Measurements from ENCODE around the gene SCLY. TPM values are rescaled to one million over a fixed set of nuclear protein-coding genes. Genes with fewer than 3 reads are reported as not detected.

The SCLY gene
- total RNA-seq, 2 donors from 2014 or later = 10.2 to 36.9 TPM

DNA sequence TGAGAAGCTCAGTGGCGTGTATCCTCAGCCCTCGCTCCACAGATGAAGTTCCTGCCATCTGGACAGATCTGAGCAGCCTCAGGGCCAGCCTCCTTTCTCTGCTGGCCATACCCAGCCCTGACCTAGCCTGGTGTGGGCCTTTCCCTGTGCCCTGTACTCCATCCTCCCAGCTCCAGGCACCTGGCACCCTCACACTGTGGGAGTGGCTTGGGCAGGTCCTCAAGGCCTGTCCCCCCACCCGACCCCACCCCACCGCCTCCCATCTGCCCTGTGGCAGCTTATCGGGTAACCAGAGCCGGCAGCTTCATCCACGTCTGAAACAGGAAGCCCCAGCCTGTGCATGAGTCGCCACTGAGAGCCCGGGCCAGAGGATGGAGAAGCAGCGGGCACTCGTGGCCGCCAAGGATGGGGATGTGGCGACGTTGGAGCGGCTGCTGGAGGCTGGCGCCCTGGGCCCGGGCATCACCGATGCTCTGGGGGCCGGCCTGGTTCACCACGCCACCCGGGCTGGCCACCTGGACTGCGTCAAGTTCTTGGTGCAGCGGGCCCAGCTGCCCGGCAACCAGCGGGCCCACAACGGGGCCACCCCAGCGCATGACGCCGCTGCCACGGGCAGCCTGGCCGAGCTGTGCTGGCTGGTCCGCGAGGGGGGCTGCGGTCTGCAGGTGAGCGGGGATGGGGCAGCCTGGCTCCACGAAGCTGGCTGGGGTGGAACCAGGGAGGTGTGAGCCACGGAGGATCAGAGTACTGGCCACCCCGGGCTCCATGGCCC lies 39.4 kb downstream of the SCLY start, which contains the start of gene ESPNL:
Gene ESPNL (plus strand): TSS at position 292 of the 772 bp plus-strand sequence. CDS start 80 bp downstream, at position 372.
- Histone ChIP-seq H3K4me1 (no peaks in the 10 kb centered on the region), H3K4me3 (no peak within 1 kb of the TSS), H3K27me3 (no peaks in the 10 kb centered on the region), H3K27ac (no peak within 1 kb of the TSS), H3K9ac (ENCODE audit: low read depth in 2 of 2, low read length in 2 of 2) (no peak within 1 kb of the TSS), H3K9me3 (no peaks in the 10 kb centered on the region), H3K36me3 (no peaks in the 10 kb centered on the region)
- TF ChIP-seq, protein P1, sequence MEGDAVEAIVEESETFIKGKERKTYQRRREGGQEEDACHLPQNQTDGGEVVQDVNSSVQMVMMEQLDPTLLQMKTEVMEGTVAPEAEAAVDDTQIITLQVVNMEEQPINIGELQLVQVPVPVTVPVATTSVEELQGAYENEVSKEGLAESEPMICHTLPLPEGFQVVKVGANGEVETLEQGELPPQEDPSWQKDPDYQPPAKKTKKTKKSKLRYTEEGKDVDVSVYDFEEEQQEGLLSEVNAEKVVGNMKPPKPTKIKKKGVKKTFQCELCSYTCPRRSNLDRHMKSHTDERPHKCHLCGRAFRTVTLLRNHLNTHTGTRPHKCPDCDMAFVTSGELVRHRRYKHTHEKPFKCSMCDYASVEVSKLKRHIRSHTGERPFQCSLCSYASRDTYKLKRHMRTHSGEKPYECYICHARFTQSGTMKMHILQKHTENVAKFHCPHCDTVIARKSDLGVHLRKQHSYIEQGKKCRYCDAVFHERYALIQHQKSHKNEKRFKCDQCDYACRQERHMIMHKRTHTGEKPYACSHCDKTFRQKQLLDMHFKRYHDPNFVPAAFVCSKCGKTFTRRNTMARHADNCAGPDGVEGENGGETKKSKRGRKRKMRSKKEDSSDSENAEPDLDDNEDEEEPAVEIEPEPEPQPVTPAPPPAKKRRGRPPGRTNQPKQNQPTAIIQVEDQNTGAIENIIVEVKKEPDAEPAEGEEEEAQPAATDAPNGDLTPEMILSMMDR (IDR thresholded peaks at IDR 0.05) = no peak
- intact Hi-C loops (cut with DNase I) = no loop called here
- no peak for DNase-seq

GRCh38 chr2:238100821-238101771 lies 40.3 kb downstream of the SCLY start:
- intact Hi-C loops (cut with DNase I) = no loop called here
- H3K9me3 ChIP-seq = no peaks in the 10 kb centered on the region
- DNase-seq = no peak

GRCh38 chr2:238101891-238102841 lies 41.4 kb downstream of the SCLY start:
- peaks cover 7% of the 10 kb centered on the region for H3K4me1 ChIP-seq
- H3K9ac ChIP-seq (ENCODE audit: low read depth in 2 of 2, low read length in 2 of 2) = no peak overlapping the region
- TF ChIP-seq, protein P1 (IDR thresholded peaks at IDR 0.05) = no peak
- intact Hi-C loops (cut with DNase I) = no loop called here
- no peak overlapping the region for H3K27ac ChIP-seq
- no peak overlapping the region for H3K4me3 ChIP-seq
- DNase-seq = no peak
- H3K27me3 ChIP-seq = no peaks in the 10 kb centered on the region
- no peaks in the 10 kb centered on the region for H3K9me3 ChIP-seq
- H3K36me3 ChIP-seq = no peaks in the 10 kb centered on the region

More at GRCh38 chr2:238100821-238101771, 40.3 kb downstream of the SCLY start:
- Histone ChIP-seq H3K36me3 (no peaks in the 10 kb centered on the region), H3K4me3 (no peak overlapping the region), H3K4me1 (no peaks in the 10 kb centered on the region), H3K9ac (ENCODE audit: low read depth in 2 of 2, low read length in 2 of 2) (no peak overlapping the region), H3K27me3 (no peaks in the 10 kb centered on the region), H3K27ac (no peak overlapping the region)
- TF ChIP-seq, protein P1 (IDR thresholded peaks at IDR 0.05) = no peak

DNA sequence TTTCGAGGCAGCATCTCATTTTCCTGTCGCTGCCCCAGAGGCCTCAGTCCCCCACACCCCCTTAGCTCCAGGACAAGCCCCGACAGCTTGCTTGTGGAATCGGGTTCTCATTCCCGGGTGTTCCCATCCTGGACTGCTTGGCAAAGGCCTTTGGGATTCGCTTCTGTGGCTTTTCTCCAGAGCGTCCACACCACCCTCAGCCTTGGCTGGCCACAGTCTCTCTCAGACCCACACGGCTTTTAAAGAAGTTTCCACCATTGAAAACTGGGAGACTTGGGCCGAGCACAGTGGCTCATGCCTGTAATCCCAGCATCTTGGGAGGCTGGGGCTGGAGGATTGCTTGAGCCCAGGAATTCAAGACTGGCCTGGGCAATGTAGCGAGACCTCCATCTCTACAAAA lies 42.1 kb downstream of the SCLY start:
- DNase-seq = no peak
- Histone ChIP-seq H3K4me3 (no peak overlapping the region), H3K27me3 (no peaks in the 10 kb centered on the region), H3K9ac (ENCODE audit: low read depth in 2 of 2, low read length in 2 of 2) (no peak overlapping the region), H3K4me1 (peaks cover 7% of the 10 kb centered on the region), H3K27ac (no peak overlapping the region), H3K36me3 (no peaks in the 10 kb centered on the region), H3K9me3 (no peaks in the 10 kb centered on the region)
- intact Hi-C loops (cut with DNase I) = no loop called here
- TF ChIP-seq, protein P1 (IDR thresholded peaks at IDR 0.05) = no peak
